HG03159 (cell line): ENCODE measurements around the gene TTC28.

Source experiments
- ATAC-seq: cut with Tn5 transposase; IDR thresholded peaks from one replicate; pipeline ENCODE4 v1.9.1; 2021; ENCODE audit warnings: mild to moderate bottlenecking, moderate library complexity; ENCODE audit not compliant: unreplicated experiment

Gene TTC28

GRCh38 chr22:27998511-27999410 lies 680.9 kb downstream of the TTC28 start:
- no peak for ATAC-seq

GRCh38 chr22:27997538-27997937 lies 682.1 kb downstream of the TTC28 start:
- ATAC-seq, result no peak

GRCh38 chr22:27996981-27997380 lies 682.7 kb downstream of the TTC28 start:
- no peak for ATAC-seq

- no peak for ATAC-seq
Measured at GRCh38 chr22:27996529-27996925, 683.1 kb downstream of the TTC28 start.

GRCh38 chr22:27995801-27996528 lies 683.7 kb downstream of the TTC28 start:
- ATAC-seq, result no peak

GRCh38 chr22:27994481-27995331 lies 684.9 kb downstream of the TTC28 start:
- no peak for ATAC-seq

GRCh38 chr22:27993774-27994350 lies 685.8 kb downstream of the TTC28 start:
- no peak for ATAC-seq

GRCh38 chr22:27993201-27993635 lies 686.4 kb downstream of the TTC28 start:
- no peak for ATAC-seq

GRCh38 chr22:27992294-27993165 lies 687.1 kb downstream of the TTC28 start:
- ATAC-seq, result no peak

GRCh38 chr22:27991586-27992293 lies 687.9 kb downstream of the TTC28 start:
- no peak for ATAC-seq

- ATAC-seq, result no peak
Measured at GRCh38 chr22:27990879-27991278, 688.8 kb downstream of the TTC28 start.

- ATAC-seq, result no peak
Measured at GRCh38 chr22:27990451-27990840, 689.2 kb downstream of the TTC28 start.

GRCh38 chr22:27989758-27990450 lies 689.7 kb downstream of the TTC28 start:
- ATAC-seq, result no peak

GRCh38 chr22:27988704-27989103 lies 690.9 kb downstream of the TTC28 start:
- no peak for ATAC-seq

- no peak for ATAC-seq
Measured at GRCh38 chr22:27987557-27987956, 692.1 kb downstream of the TTC28 start.

- ATAC-seq, result no peak
Measured at GRCh38 chr22:27986937-27987336, 692.7 kb downstream of the TTC28 start.

GRCh38 chr22:27986459-27986858 lies 693.2 kb downstream of the TTC28 start:
- ATAC-seq, result no peak
